ENCODE data around the gene CCZ1.
"Not testable (repeated sequence)": the region's sequence is repeated elsewhere in the genome, so short reads cannot be mapped to it uniquely, and the experiment has no call there.

The CCZ1 gene

GRCh38 chr7:5898480-5899224, at the start of gene CCZ1:
Gene CCZ1 (plus strand): TSS chr7:5898733. CDS start chr7:5898800, 67 bp downstream.
- DNase-seq (ENCODE audit: extremely low read depth in 1 of 2, low read depth in 1 of 2), result peak; percentile 16 to 71

- no peak for DNase-seq (ENCODE audit: extremely low read depth in 1 of 2, low read depth in 1 of 2)
Observed at GRCh38 chr7:5850944-5851343, 47.6 kb upstream of the CCZ1 start.

- DNase-seq (ENCODE audit: extremely low read depth in 1 of 2, low read depth in 1 of 2), result no peak
Observed at GRCh38 chr7:5854738-5855137, 43.8 kb upstream of the CCZ1 start.

- not testable (repeated sequence) for DNase-seq (ENCODE audit: extremely low read depth in 1 of 2, low read depth in 1 of 2)
Observed at GRCh38 chr7:5857041-5857575, 41.4 kb upstream of the CCZ1 start.

- DNase-seq (ENCODE audit: extremely low read depth in 1 of 2, low read depth in 1 of 2), result peak in 1 of 2 donors; percentile 10
Observed at GRCh38 chr7:5858494-5858893, 40.0 kb upstream of the CCZ1 start.

GRCh38 chr7:5861281-5861680, 37.3 kb upstream of the CCZ1 start:
- DNase-seq (ENCODE audit: extremely low read depth in 1 of 2, low read depth in 1 of 2), result not testable (repeated sequence)

GRCh38 chr7:5862753-5863366, 35.7 kb upstream of the CCZ1 start:
- DNase-seq (ENCODE audit: extremely low read depth in 1 of 2, low read depth in 1 of 2), result not testable (repeated sequence)

- not testable (repeated sequence) for DNase-seq (ENCODE audit: extremely low read depth in 1 of 2, low read depth in 1 of 2)
Observed at GRCh38 chr7:5865279-5865931, 33.1 kb upstream of the CCZ1 start.

GRCh38 chr7:5867060-5867459, 31.5 kb upstream of the CCZ1 start:
- DNase-seq (ENCODE audit: extremely low read depth in 1 of 2, low read depth in 1 of 2), result no peak

- not testable (repeated sequence) for DNase-seq (ENCODE audit: extremely low read depth in 1 of 2, low read depth in 1 of 2)
Observed at GRCh38 chr7:5868928-5869341, 29.6 kb upstream of the CCZ1 start.

- no peak for DNase-seq (ENCODE audit: extremely low read depth in 1 of 2, low read depth in 1 of 2)
Observed at GRCh38 chr7:5869691-5870090, 28.8 kb upstream of the CCZ1 start.

GRCh38 chr7:5870311-5870710, 28.2 kb upstream of the CCZ1 start:
- DNase-seq (ENCODE audit: extremely low read depth in 1 of 2, low read depth in 1 of 2), result no peak

GRCh38 chr7:5872326-5872725, 26.2 kb upstream of the CCZ1 start:
- DNase-seq (ENCODE audit: extremely low read depth in 1 of 2, low read depth in 1 of 2), result no peak

- not testable (repeated sequence) for DNase-seq (ENCODE audit: extremely low read depth in 1 of 2, low read depth in 1 of 2)
Observed at GRCh38 chr7:5879591-5879990, 18.9 kb upstream of the CCZ1 start.

- not testable (repeated sequence) for DNase-seq (ENCODE audit: extremely low read depth in 1 of 2, low read depth in 1 of 2)
Observed at GRCh38 chr7:5880106-5880505, 18.4 kb upstream of the CCZ1 start.

- DNase-seq (ENCODE audit: extremely low read depth in 1 of 2, low read depth in 1 of 2), result not testable (repeated sequence)
Observed at GRCh38 chr7:5884431-5884830, 14.1 kb upstream of the CCZ1 start.

GRCh38 chr7:5888021-5888420, 10.5 kb upstream of the CCZ1 start:
- DNase-seq (ENCODE audit: extremely low read depth in 1 of 2, low read depth in 1 of 2), result not testable (repeated sequence)

GRCh38 chr7:5890244-5890643, 8.3 kb upstream of the CCZ1 start:
- DNase-seq (ENCODE audit: extremely low read depth in 1 of 2, low read depth in 1 of 2), result not testable (repeated sequence)

- no peak for DNase-seq (ENCODE audit: extremely low read depth in 1 of 2, low read depth in 1 of 2)
Observed at GRCh38 chr7:5892498-5892897, 6.0 kb upstream of the CCZ1 start.

GRCh38 chr7:5897369-5897919, 1.1 kb upstream of the CCZ1 start:
- DNase-seq (ENCODE audit: extremely low read depth in 1 of 2, low read depth in 1 of 2), result not testable (repeated sequence)

- not testable (repeated sequence) for DNase-seq (ENCODE audit: extremely low read depth in 1 of 2, low read depth in 1 of 2)
Observed at GRCh38 chr7:5903002-5903401, 4.5 kb downstream of the CCZ1 start.
